ENCODE data around the gene LSM11.

The LSM11 gene

GRCh38 chr5:157735991-157736390, 7.5 kb upstream of the LSM11 start:
- no peak for DNase-seq

- no peak for DNase-seq
Observed at GRCh38 chr5:157739388-157740228, 3.9 kb upstream of the LSM11 start.

GRCh38 chr5:157740229-157740610, 3.3 kb upstream of the LSM11 start:
- DNase-seq, result no peak

GRCh38 chr5:157741131-157741530, 2.4 kb upstream of the LSM11 start:
- DNase-seq, result no peak

- no peak for DNase-seq
Observed at GRCh38 chr5:157744051-157745011, 819 bp downstream of the LSM11 start.

GRCh38 chr5:157745041-157745456, 1.5 kb downstream of the LSM11 start:
- DNase-seq, result no peak

GRCh38 chr5:157747173-157747740, 3.7 kb downstream of the LSM11 start:
- no peak for DNase-seq

GRCh38 chr5:157747766-157748700, 4.5 kb downstream of the LSM11 start:
- DNase-seq, result no peak

- no peak for DNase-seq
Observed at GRCh38 chr5:157748760-157749461, 5.4 kb downstream of the LSM11 start.

GRCh38 chr5:157749462-157749799, 5.9 kb downstream of the LSM11 start:
- no peak for DNase-seq

GRCh38 chr5:157750320-157750719, 6.8 kb downstream of the LSM11 start:
- no peak for DNase-seq

- DNase-seq, result no peak
Observed at GRCh38 chr5:157756122-157756521, 12.6 kb downstream of the LSM11 start.

- no peak for DNase-seq
Observed at GRCh38 chr5:157758706-157759105, 15.2 kb downstream of the LSM11 start.

- no peak for DNase-seq
Observed at GRCh38 chr5:157761690-157762621, 18.4 kb downstream of the LSM11 start.

GRCh38 chr5:157764531-157764930, 21.0 kb downstream of the LSM11 start:
- no peak for DNase-seq

GRCh38 chr5:157766442-157766841, 22.9 kb downstream of the LSM11 start:
- DNase-seq, result no peak

- no peak for DNase-seq
Observed at GRCh38 chr5:157766902-157767301, 23.4 kb downstream of the LSM11 start.

- no peak for DNase-seq
Observed at GRCh38 chr5:157767689-157768088, 24.2 kb downstream of the LSM11 start.

- DNase-seq, result no peak
Observed at GRCh38 chr5:157770665-157771064, 27.2 kb downstream of the LSM11 start.

- DNase-seq, result no peak
Observed at GRCh38 chr5:157772127-157772526, 28.6 kb downstream of the LSM11 start.
